ENCODE results near the gene DAG1. TPM values are rescaled to one million over a fixed set of nuclear protein-coding genes. Genes with fewer than 3 reads are reported as not detected.

DAG1 gene
- total RNA-seq, 1 experiment from 2014 or later = 40.3 TPM

DNA sequence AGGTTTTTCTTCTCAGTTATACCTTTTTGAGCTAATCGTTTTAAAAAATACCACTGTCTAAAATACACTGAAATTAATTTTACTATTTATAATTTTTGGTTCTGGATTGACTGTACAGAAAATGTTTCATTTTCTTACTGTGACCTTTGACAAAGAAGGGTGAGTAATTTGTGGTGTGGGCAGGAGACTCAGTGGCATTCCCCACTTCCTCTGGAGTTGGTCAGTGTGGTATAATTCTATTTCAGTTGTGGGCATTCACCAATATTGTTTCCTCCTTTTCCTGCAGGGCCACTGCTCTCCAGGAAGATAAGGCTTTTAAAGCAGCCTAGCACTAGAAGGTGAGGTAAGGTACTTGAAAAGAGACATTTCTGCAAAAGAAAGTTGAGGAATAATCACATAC, 6.5 kb downstream of the DAG1 start:
- intact Hi-C loops (cut with micrococcal nuclease) = no loop called here
- Mint-ChIP-seq H3K4me3 (ENCODE audit: unreplicated experiment) (no peak overlapping the region), H3K27ac (ENCODE audit: low read depth, unreplicated experiment) (no peak overlapping the region), H3K27me3 (ENCODE audit: insufficient read depth, unreplicated experiment) (no peaks in the 10 kb centered on the region), H3K4me1 (ENCODE audit: insufficient read depth, unreplicated experiment) (peaks cover 7% of the 10 kb centered on the region), H3K36me3 (ENCODE audit: insufficient read depth, unreplicated experiment) (peaks cover 41% of the 10 kb centered on the region), H3K9me3 (ENCODE audit: unreplicated experiment) (no peaks in the 10 kb centered on the region)
- POLR2A ChIA-PET = no interaction called here
- BruUV-seq (replicated peaks) = no TSS peak
- CTCF ChIA-PET = interaction anchor here (0.6 kb wide), 1 partner anchor 10 kb away, joined by 4 read pairs; no protein-coding TSS in a partner anchor
- DNase-seq (ENCODE audit: unreplicated experiment) = no peak
- TF ChIP-seq, protein P1, sequence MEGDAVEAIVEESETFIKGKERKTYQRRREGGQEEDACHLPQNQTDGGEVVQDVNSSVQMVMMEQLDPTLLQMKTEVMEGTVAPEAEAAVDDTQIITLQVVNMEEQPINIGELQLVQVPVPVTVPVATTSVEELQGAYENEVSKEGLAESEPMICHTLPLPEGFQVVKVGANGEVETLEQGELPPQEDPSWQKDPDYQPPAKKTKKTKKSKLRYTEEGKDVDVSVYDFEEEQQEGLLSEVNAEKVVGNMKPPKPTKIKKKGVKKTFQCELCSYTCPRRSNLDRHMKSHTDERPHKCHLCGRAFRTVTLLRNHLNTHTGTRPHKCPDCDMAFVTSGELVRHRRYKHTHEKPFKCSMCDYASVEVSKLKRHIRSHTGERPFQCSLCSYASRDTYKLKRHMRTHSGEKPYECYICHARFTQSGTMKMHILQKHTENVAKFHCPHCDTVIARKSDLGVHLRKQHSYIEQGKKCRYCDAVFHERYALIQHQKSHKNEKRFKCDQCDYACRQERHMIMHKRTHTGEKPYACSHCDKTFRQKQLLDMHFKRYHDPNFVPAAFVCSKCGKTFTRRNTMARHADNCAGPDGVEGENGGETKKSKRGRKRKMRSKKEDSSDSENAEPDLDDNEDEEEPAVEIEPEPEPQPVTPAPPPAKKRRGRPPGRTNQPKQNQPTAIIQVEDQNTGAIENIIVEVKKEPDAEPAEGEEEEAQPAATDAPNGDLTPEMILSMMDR (IDR thresholded peaks at IDR 0.05; ENCODE audit: unreplicated experiment) = no peak

DNA sequence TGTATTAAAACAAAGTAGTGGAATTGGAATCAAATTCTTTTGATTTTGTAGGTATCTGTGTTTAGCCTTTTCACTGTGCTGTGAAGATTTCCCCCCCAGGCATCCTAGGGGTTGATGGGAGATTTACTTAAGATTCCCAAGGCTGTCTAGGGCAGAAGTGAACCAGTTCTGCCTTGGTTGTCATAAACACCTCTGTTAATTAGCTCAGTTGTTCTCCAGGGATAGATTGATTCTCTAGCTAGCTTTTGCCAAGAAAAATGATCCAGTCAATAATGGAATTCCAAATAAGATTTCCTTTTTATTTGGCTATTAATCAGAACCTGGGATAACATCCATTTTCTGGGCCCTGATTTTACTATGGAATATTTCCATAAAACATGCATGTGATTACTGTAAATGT, 12.7 kb downstream of the DAG1 start:
- Mint-ChIP-seq H3K9me3 (ENCODE audit: unreplicated experiment) (no peaks in the 10 kb centered on the region), H3K4me3 (ENCODE audit: unreplicated experiment) (no peak overlapping the region), H3K27ac (ENCODE audit: low read depth, unreplicated experiment) (no peak overlapping the region), H3K4me1 (ENCODE audit: insufficient read depth, unreplicated experiment) (peaks cover 4% of the 10 kb centered on the region), H3K36me3 (ENCODE audit: insufficient read depth, unreplicated experiment) (peaks cover 21% of the 10 kb centered on the region), H3K27me3 (ENCODE audit: insufficient read depth, unreplicated experiment) (no peaks in the 10 kb centered on the region)
- ChIA-PET CTCF (no interaction called here), POLR2A (interaction anchor here (1.3 to 5.1 kb wide), 2 partner anchors 8 to 12 kb away, joined by 3 to 37 read pairs; partner anchors contain the start of gene DAG1)
- no TSS peak for BruUV-seq (replicated peaks)
- intact Hi-C loops (cut with micrococcal nuclease) = no loop called here
- TF ChIP-seq, protein P1 (IDR thresholded peaks at IDR 0.05; ENCODE audit: unreplicated experiment) = no peak
- no peak for DNase-seq (ENCODE audit: unreplicated experiment)

DNA sequence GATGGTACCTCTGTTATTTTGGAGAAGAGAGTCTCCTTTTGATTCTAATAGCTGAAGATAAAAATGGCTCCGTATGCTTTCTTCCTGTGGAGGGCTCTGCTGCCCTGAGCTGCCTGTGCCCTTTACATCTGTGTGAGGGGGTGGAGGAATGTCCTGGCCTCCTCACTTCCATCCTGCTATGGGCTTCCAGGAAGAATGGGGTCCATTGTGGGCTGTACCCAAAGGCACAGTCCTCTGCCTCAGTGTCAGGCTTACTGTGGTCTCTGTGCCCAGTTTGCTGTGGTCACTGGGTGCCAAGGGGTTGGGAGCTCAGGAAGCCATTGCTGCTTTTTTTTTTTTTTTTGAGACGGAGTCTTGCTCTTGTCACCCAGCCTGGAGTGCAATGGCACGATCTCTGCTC, 14.4 kb downstream of the DAG1 start:
- POLR2A ChIA-PET = interaction anchor here (1.0 to 5.1 kb wide), 4 partner anchors 14 to 30 kb away, joined by 3 to 37 read pairs (median 8); partner anchors contain the start of gene DAG1
- intact Hi-C loops (cut with micrococcal nuclease) = no loop called here
- no TSS peak for BruUV-seq (replicated peaks)
- no peak overlapping the region for H3K4me3 Mint-ChIP-seq (ENCODE audit: unreplicated experiment)
- no peak overlapping the region for H3K27ac Mint-ChIP-seq (ENCODE audit: low read depth, unreplicated experiment)
- no peaks in the 10 kb centered on the region for H3K9me3 Mint-ChIP-seq (ENCODE audit: unreplicated experiment)
- CTCF ChIA-PET = interaction anchor here (0.6 to 1.4 kb wide), 3 partner anchors 56 to 187 kb away, joined by 3 to 5 read pairs (median 4); no protein-coding TSS in a partner anchor
- H3K36me3 Mint-ChIP-seq (ENCODE audit: insufficient read depth, unreplicated experiment) = peaks cover 14% of the 10 kb centered on the region
- no peaks in the 10 kb centered on the region for H3K27me3 Mint-ChIP-seq (ENCODE audit: insufficient read depth, unreplicated experiment)
- peaks cover 4% of the 10 kb centered on the region for H3K4me1 Mint-ChIP-seq (ENCODE audit: insufficient read depth, unreplicated experiment)
- DNase-seq (ENCODE audit: unreplicated experiment) = no peak
- TF ChIP-seq, protein P1 (IDR thresholded peaks at IDR 0.05; ENCODE audit: unreplicated experiment) = no peak

DNA sequence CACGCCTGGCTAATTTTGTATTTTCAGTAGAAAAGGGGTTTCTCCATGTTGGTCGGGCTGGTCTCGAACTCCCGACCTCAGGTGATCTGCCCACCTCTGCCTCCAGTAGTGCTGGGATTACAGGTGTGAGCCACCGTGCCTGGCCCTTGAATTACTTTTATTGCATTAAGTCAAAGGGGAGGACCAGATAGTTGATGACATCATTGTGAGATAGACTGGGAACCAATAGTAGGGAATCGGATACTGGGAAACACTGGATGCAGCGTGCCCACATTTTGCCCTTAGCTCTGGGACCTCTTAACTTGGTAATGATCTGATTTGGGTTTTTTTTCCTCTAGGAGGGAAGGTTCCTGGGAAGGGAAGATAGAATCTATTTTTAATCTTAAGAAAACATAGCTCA, 19.2 kb downstream of the DAG1 start:
- ChIA-PET CTCF (interaction anchor here (1.2 kb wide), 1 partner anchor 10 kb away, joined by 3 read pairs; no protein-coding TSS in a partner anchor), POLR2A (interaction anchor here (0.5 to 1.7 kb wide), 3 partner anchors 18 to 468 kb away, joined by 3 to 4 read pairs (median 3); no protein-coding TSS in a partner anchor)
- intact Hi-C loops (cut with micrococcal nuclease) = no loop called here
- no peaks in the 10 kb centered on the region for H3K9me3 Mint-ChIP-seq (ENCODE audit: unreplicated experiment)
- TF ChIP-seq, protein P1 (IDR thresholded peaks at IDR 0.05; ENCODE audit: unreplicated experiment) = no peak
- no peak for DNase-seq (ENCODE audit: unreplicated experiment)
- peaks cover 17% of the 10 kb centered on the region for H3K36me3 Mint-ChIP-seq (ENCODE audit: insufficient read depth, unreplicated experiment)
- BruUV-seq (replicated peaks) = no TSS peak
- H3K27ac Mint-ChIP-seq (ENCODE audit: low read depth, unreplicated experiment) = no peak overlapping the region
- H3K4me1 Mint-ChIP-seq (ENCODE audit: insufficient read depth, unreplicated experiment) = peaks cover 9% of the 10 kb centered on the region
- H3K4me3 Mint-ChIP-seq (ENCODE audit: unreplicated experiment) = no peak overlapping the region
- no peaks in the 10 kb centered on the region for H3K27me3 Mint-ChIP-seq (ENCODE audit: insufficient read depth, unreplicated experiment)
